ENCODE results near the gene PRKCE. TPM values are rescaled to one million over a fixed set of nuclear protein-coding genes. Genes with fewer than 3 reads are reported as not detected.
A peak's percentile ranks its signal among the peaks of the same experiment; 100 is the strongest.

PRKCE gene
- total and polyA plus RNA-seq, 3 donors from 2014 or later, result 27.4 to 35.8 (median 33.1) TPM

DNA sequence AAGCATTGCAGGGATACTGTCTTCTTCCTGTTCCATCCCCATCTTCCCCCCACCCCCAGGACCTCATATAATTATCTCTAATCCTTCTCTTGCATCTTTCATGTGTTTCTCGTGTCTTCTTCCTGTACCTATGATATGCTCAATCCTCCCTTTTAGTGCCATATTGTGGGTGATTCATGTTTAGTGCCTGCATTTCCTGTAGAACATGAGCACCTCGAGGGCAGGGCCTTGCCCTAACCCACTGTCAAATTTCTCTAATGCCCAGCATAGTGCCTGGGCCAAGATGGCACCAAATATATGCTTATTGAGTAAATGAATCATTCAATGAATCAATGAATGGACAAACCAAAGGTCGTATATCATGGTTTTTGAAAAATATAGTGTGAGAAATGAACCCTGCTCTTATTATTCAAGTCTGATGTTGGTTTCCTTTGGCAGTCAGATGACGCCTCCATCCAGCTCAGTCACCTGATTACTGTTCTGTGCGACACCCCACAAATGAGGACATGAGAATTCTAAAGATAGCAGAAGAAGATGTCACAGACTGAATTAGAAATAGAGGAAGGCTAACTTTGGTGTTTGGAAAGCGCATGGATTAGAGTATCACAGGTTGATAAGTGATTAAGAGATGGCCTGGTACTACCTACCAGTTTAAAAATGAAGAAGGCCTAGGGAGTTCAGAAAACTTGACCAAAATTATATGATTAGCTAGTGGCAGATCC lies 278.4 kb downstream of the PRKCE start:
- Histone ChIP-seq H3K9me3 (no peaks in the 10 kb centered on the region), H3K27me3 (no peaks in the 10 kb centered on the region), H3K36me3 (ENCODE audit: low read depth, missing control alignments) (no peaks in the 10 kb centered on the region), H3K4me3 (no peak overlapping the region), H3K4me1 (no peaks in the 10 kb centered on the region), H3K27ac (no peak overlapping the region)
- no peak for DNase-seq
- 91 to 93% methylated on average over 6 of the region's 6 CpGs for WGBS, 2 donors
- intact Hi-C loops (cut with DNase I; ENCODE audit: low total_unique reads), result loop anchor here (10.0 kb wide), 1 partner anchor 135 kb away; no protein-coding TSS in a partner anchor
- TF ChIP-seq, protein P1, sequence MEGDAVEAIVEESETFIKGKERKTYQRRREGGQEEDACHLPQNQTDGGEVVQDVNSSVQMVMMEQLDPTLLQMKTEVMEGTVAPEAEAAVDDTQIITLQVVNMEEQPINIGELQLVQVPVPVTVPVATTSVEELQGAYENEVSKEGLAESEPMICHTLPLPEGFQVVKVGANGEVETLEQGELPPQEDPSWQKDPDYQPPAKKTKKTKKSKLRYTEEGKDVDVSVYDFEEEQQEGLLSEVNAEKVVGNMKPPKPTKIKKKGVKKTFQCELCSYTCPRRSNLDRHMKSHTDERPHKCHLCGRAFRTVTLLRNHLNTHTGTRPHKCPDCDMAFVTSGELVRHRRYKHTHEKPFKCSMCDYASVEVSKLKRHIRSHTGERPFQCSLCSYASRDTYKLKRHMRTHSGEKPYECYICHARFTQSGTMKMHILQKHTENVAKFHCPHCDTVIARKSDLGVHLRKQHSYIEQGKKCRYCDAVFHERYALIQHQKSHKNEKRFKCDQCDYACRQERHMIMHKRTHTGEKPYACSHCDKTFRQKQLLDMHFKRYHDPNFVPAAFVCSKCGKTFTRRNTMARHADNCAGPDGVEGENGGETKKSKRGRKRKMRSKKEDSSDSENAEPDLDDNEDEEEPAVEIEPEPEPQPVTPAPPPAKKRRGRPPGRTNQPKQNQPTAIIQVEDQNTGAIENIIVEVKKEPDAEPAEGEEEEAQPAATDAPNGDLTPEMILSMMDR (IDR thresholded peaks at IDR 0.05), result no peak
- no peak for TF ChIP-seq POLR2A (IDR thresholded peaks at IDR 0.05)

DNA sequence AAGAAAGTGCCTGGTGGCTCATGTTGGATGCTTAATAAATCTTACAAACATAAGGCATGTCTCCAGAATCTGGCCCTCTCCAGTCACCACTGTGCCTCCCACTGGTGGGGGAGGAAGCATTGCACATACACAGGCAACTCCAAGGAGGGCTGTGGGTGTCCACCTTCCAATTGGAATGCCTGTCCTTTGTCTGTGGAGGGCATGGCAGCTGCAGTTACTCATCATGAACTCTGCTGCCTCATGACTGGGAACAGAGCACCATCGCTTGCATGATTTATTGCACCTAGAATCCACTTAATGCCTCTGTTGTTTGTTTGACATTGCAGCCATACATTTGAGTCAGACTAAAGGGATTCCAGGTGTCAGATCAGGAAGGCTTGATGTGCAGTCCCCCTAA lies 278.9 kb downstream of the PRKCE start:
- Histone ChIP-seq H3K4me3 (no peak overlapping the region), H3K27me3 (no peaks in the 10 kb centered on the region), H3K9me3 (no peaks in the 10 kb centered on the region), H3K4me1 (no peaks in the 10 kb centered on the region), H3K27ac (no peak overlapping the region), H3K36me3 (ENCODE audit: low read depth, missing control alignments) (no peaks in the 10 kb centered on the region)
- DNase-seq, result no peak
- WGBS, 2 donors, result 73 to 75% methylated on average over 1 of the region's 1 CpG
- no peak for TF ChIP-seq POLR2A (IDR thresholded peaks at IDR 0.05)
- TF ChIP-seq, protein P1 (IDR thresholded peaks at IDR 0.05), result no peak
- intact Hi-C loops (cut with DNase I; ENCODE audit: low total_unique reads), result loop anchor here (10.0 kb wide), 1 partner anchor 136 kb away; no protein-coding TSS in a partner anchor

DNA sequence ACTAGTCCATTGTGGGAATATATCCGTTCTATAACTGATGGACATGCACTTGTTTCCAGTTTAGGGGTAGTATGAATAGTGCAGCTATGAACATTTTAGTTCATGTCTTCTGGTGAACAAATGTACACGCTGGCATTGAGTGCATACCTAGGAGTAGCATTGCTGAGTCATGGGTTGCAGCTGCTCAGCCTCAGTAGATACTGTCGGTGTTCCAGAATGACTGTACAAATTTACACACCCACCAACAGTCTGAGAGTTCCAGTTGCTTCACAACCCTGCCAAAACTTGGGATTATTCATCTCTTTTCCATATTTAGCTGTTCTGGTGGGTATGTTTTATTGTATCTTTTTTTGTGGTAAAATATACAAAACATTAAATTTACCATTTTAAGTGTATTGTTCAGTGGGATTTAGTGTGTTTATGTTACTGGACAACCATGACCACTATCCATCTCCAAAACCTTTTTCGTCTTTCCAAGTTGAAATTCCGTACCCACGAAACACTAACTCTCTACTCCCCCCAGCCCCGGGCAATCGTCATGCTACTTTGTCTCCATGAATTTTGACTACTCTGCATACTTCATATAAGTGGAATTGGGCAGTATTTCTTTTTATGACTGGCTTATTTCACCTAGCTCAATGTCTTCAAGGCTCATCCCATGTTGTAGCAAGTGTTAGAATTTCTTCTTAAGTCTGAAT lies 281.0 kb downstream of the PRKCE start:
- Histone ChIP-seq H3K9me3 (no peaks in the 10 kb centered on the region), H3K27ac (no peak overlapping the region), H3K4me1 (peaks cover 6% of the 10 kb centered on the region), H3K36me3 (ENCODE audit: low read depth, missing control alignments) (no peaks in the 10 kb centered on the region), H3K27me3 (no peaks in the 10 kb centered on the region), H3K4me3 (no peak overlapping the region)
- intact Hi-C loops (cut with DNase I; ENCODE audit: low total_unique reads), result loop anchor here (10.0 kb wide), 1 partner anchor 138 kb away; no protein-coding TSS in a partner anchor
- TF ChIP-seq, protein P1 (IDR thresholded peaks at IDR 0.05), result no peak
- no peak for TF ChIP-seq POLR2A (IDR thresholded peaks at IDR 0.05)
- 94 to 97% methylated on average over 8 of the region's 8 CpGs for WGBS, 2 donors
- no peak for DNase-seq

DNA sequence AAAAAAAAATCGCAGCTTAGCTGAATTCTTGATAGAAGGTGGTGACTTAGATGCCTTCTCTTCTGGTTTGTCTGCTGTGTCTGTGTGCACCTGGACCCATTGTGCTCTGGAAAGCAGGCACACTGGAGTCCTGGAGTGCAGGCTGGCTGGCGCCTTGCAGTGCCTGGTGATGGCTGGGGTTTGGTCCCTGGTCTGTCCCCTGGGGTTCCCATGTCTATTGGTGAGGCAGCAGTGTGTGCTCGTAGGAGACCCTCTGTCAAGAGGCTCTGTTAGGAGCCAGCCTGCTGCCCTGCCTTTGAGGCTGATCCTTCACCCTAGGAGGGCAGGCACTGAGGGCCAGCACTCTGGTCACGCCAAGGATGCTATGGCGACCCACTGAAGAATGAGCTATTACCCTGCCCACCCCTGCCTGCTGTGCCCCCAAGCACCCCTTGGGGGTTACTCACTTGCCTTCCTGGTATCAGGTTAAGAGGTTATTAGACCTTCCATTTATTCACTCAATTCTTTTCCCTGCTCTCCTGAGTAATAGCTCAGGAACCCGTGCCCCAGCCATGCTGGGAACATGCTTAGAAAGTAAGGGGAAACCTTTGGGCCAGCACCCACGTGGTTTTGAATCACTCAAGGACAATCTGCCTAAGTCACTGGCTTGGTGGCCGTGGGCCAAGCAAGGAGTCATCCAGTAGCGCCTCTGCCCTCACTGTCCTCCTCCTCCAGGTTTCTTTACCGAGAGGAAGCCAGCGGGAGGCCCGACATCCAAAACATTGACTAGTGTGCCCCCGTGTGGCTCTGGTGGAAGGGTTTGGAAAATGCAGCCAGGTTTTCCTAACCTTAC lies 284.5 kb downstream of the PRKCE start:
- H3K27ac ChIP-seq, result peak overlapping the region in 1 of 2 donors; percentile 41
- intact Hi-C loops (cut with DNase I; ENCODE audit: low total_unique reads), result loop anchor here (5.0 to 10.0 kb wide), 2 partner anchors 141 to 294 kb away; no protein-coding TSS in a partner anchor
- H3K4me1 ChIP-seq, result peaks cover 10% of the 10 kb centered on the region
- no peak for TF ChIP-seq POLR2A (IDR thresholded peaks at IDR 0.05)
- TF ChIP-seq, protein P1 (IDR thresholded peaks at IDR 0.05), result peak; percentile 55 to 91 (median 82)
- DNase-seq, result peak; percentile 98
- H3K4me3 ChIP-seq, result no peak overlapping the region
- WGBS, 2 donors, result 48 to 60% methylated on average over 13 of the region's 13 CpGs
- H3K27me3 ChIP-seq, result no peaks in the 10 kb centered on the region
- no peaks in the 10 kb centered on the region for H3K9me3 ChIP-seq
- H3K36me3 ChIP-seq (ENCODE audit: low read depth, missing control alignments), result no peaks in the 10 kb centered on the region
